ENCODE measurements around the gene NCAPG2.

NCAPG2 gene

GRCh38 chr7:158738841-158739240, 34.2 kb upstream of the NCAPG2 start:
- Histone ChIP-seq H3K36me3 (replicated peaks) (peaks cover 44% of the 10 kb centered on the region), H3K4me3 (ENCODE audit: low read depth, low read length) (no peak overlapping the region), H3K27ac (no peak overlapping the region), H3K27me3 (replicated peaks) (no peaks in the 10 kb centered on the region)
- DNase-seq: no peak
- no peak for TF ChIP-seq CTCF (IDR thresholded peaks at IDR 0.05; ENCODE audit: low read depth, low read length, missing control alignments)
- in situ Hi-C loops (cut with HindIII; ENCODE audit: low pct_ligation_motif_present, low sequenced_read_pairs): no loop called here

DNA sequence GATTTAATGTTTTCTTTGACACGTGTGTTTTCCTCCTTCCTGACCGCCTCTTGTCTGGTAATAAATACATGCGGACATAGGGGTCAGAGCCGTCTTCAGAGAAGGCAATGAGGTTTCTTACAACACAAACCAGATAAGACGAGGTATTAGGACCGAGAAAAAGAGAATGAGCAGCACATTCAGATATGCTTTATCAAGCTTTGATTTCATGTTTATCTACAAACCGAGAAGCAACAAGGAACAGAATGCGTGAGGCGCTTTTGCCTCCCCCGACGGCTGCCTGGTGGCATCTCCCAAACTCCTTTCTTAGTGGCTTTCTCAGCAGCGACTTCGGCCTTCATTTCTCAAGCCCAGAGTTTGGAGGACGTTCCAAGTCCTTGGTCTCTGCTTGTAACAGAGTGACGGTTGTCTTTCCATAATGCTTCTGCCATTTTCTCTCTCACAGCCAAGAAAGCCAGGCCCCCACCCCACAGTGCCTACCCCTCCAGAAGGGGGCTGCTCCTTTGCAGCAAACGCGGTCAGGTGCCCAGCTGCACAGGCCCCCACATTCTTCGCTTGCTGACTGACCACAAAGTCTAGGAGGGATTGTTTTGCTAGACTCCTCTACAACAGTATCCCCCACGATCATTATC, 32.6 kb upstream of the NCAPG2 start:
- DNase-seq: no peak
- in situ Hi-C loops (cut with HindIII; ENCODE audit: low pct_ligation_motif_present, low sequenced_read_pairs): no loop called here
- Histone ChIP-seq H3K4me3 (ENCODE audit: low read depth, low read length) (no peak overlapping the region), H3K27ac (no peak overlapping the region), H3K27me3 (replicated peaks) (no peaks in the 10 kb centered on the region), H3K36me3 (replicated peaks) (peaks cover 41% of the 10 kb centered on the region)
- TF ChIP-seq CTCF (IDR thresholded peaks at IDR 0.05; ENCODE audit: low read depth, low read length, missing control alignments): no peak

DNA sequence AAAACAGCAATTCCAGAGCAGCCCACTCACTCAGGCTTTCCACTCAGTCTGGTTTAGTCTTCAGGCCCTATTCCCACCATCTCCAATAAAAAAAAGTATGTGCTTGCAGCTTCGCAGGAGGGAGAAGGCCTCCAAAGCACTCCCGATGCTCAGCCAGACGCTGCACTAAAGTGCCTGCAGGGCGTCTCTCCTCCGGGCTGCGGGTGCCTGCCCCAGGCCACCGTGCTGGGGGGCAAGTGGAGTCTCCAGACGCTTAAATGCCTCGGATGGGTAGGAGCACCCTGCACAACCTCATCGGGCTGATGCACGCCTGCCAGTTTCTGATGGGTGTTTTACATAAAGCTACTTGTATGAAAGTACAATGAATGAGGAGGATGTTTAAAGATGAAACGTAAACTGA, 31.3 kb upstream of the NCAPG2 start:
- DNase-seq: no peak
- no peak for TF ChIP-seq CTCF (IDR thresholded peaks at IDR 0.05; ENCODE audit: low read depth, low read length, missing control alignments)
- H3K27me3 ChIP-seq (replicated peaks): no peaks in the 10 kb centered on the region
- no peak overlapping the region for H3K4me3 ChIP-seq (ENCODE audit: low read depth, low read length)
- in situ Hi-C loops (cut with HindIII; ENCODE audit: low pct_ligation_motif_present, low sequenced_read_pairs): no loop called here
- no peak overlapping the region for H3K27ac ChIP-seq
- H3K36me3 ChIP-seq (replicated peaks): peaks cover 32% of the 10 kb centered on the region

GRCh38 chr7:158734861-158735260, 30.3 kb upstream of the NCAPG2 start:
- H3K27ac ChIP-seq: no peak overlapping the region
- in situ Hi-C loops (cut with HindIII; ENCODE audit: low pct_ligation_motif_present, low sequenced_read_pairs): no loop called here
- TF ChIP-seq CTCF (IDR thresholded peaks at IDR 0.05; ENCODE audit: low read depth, low read length, missing control alignments): no peak
- no peak overlapping the region for H3K4me3 ChIP-seq (ENCODE audit: low read depth, low read length)
- peaks cover 43% of the 10 kb centered on the region for H3K36me3 ChIP-seq (replicated peaks)
- DNase-seq: peak; percentile 55
- H3K27me3 ChIP-seq (replicated peaks): no peaks in the 10 kb centered on the region

DNA sequence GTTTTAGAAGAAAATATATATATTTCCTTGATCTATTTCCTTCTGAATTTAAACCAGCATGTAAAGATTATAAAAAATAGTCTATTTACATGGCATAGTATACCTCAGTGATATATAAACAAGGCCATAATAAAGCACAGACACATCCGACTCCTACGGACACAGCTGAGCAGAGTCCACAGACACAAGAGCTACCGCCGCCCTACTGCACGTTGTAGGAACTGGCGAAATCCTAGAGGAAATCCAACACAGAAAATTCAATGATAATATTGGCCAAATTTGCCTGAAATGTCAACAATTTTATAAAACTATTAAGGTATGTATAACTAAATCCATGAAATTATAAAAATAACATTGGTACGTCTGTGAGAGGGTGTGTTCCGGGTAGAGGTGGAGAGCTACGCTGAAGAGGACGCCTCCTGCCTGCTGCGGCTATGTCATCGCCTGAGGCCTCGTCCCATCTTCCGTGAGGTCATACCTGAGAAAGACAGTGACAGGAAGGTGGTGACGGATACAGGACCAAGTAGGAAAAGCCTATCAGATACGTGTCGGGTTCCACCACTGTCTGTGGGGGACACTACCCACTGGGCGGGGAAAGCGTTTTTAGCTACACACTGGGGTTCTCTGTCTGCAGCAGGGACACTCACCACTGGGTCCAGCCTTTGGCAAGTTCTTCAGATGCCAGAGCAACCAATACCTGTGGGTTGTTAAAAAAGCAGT, 29.3 kb upstream of the NCAPG2 start:
- H3K27ac ChIP-seq: no peak overlapping the region
- no peak for DNase-seq
- in situ Hi-C loops (cut with HindIII; ENCODE audit: low pct_ligation_motif_present, low sequenced_read_pairs): no loop called here
- no peak overlapping the region for H3K4me3 ChIP-seq (ENCODE audit: low read depth, low read length)
- TF ChIP-seq CTCF (IDR thresholded peaks at IDR 0.05; ENCODE audit: low read depth, low read length, missing control alignments): peak; percentile 17
- peaks cover 44% of the 10 kb centered on the region for H3K36me3 ChIP-seq (replicated peaks)
- H3K27me3 ChIP-seq (replicated peaks): no peaks in the 10 kb centered on the region

GRCh38 chr7:158733220-158733519, 28.6 kb upstream of the NCAPG2 start:
- Histone ChIP-seq H3K27ac (no peak overlapping the region), H3K27me3 (replicated peaks) (no peaks in the 10 kb centered on the region), H3K36me3 (replicated peaks) (peaks cover 39% of the 10 kb centered on the region), H3K4me3 (ENCODE audit: low read depth, low read length) (no peak overlapping the region)
- no peak for DNase-seq
- in situ Hi-C loops (cut with HindIII; ENCODE audit: low pct_ligation_motif_present, low sequenced_read_pairs): no loop called here
- no peak for TF ChIP-seq CTCF (IDR thresholded peaks at IDR 0.05; ENCODE audit: low read depth, low read length, missing control alignments)
